Measurements from ENCODE around the gene BMP6. TPM values are rescaled to one million over a fixed set of nuclear protein-coding genes. Genes with fewer than 3 reads are reported as not detected.
"Not testable (repeated sequence)": the region's sequence is repeated elsewhere in the genome, so short reads cannot be mapped to it uniquely, and the experiment has no call there.

BMP6 gene
- total RNA-seq, 4 donors from 2014 or later = 1.4 to 16.1 (median 6.0) TPM

- peaks cover 0 to 100% of the 10 kb centered on the region in 2 donors for H3K36me3 ChIP-seq
Observed at GRCh38 chr6:7886132-7886531, 160.2 kb downstream of the BMP6 start.

GRCh38 chr6:7887278-7887991 is 161.5 kb downstream of the BMP6 start:
- 97% methylated on average over 7 to 14 of the region's 21 CpGs for WGBS, 2 donors (ENCODE audit: low coverage in 1 of 2)
- TF ChIP-seq EP300 (IDR thresholded peaks at IDR 0.05) = no peak
- no peak for TF ChIP-seq POLR2AphosphoS5 (IDR thresholded peaks at IDR 0.05)
- no peak for TF ChIP-seq POLR2A (IDR thresholded peaks at IDR 0.05)
- no peak for TF ChIP-seq CTCF (IDR thresholded peaks at IDR 0.05)
- ATAC-seq = no peak
- Histone ChIP-seq H3K27me3 (no peaks in the 10 kb centered on the region), H3K4me3 (no peak overlapping the region), H3K9me3 (no peaks in the 10 kb centered on the region), H3K36me3 (peaks cover 0 to 100% of the 10 kb centered on the region in 2 donors), H3K4me1 (peaks cover 0 to 5% (median 0%) of the 10 kb centered on the region in 3 donors), H3K27ac (no peak overlapping the region)

More at GRCh38 chr6:7886132-7886531, 160.2 kb downstream of the BMP6 start:
- Histone ChIP-seq H3K4me1 (peaks cover 0 to 4% (median 0%) of the 10 kb centered on the region in 3 donors), H3K9me3 (no peaks in the 10 kb centered on the region), H3K27me3 (no peaks in the 10 kb centered on the region), H3K27ac (no peak overlapping the region), H3K4me3 (no peak overlapping the region)
- no peak for ATAC-seq
- TF ChIP-seq POLR2AphosphoS5 (IDR thresholded peaks at IDR 0.05) (no peak), POLR2A (IDR thresholded peaks at IDR 0.05) (no peak), CTCF (IDR thresholded peaks at IDR 0.05) (no peak), EP300 (IDR thresholded peaks at IDR 0.05) (no peak)
- WGBS, 2 donors (ENCODE audit: low coverage in 1 of 2) = 89 to 90% methylated on average over 1 to 3 of the region's 3 CpGs

GRCh38 chr6:7888587-7889357 is 162.9 kb downstream of the BMP6 start:
- Histone ChIP-seq H3K27ac (no peak overlapping the region), H3K4me1 (peaks cover 0 to 5% (median 0%) of the 10 kb centered on the region in 3 donors), H3K4me3 (no peak overlapping the region), H3K9me3 (no peaks in the 10 kb centered on the region), H3K36me3 (peaks cover 0 to 100% of the 10 kb centered on the region in 2 donors), H3K27me3 (no peaks in the 10 kb centered on the region)
- TF ChIP-seq CTCF (IDR thresholded peaks at IDR 0.05) (no peak), POLR2A (IDR thresholded peaks at IDR 0.05) (no peak), POLR2AphosphoS5 (IDR thresholded peaks at IDR 0.05) (no peak), EP300 (IDR thresholded peaks at IDR 0.05) (no peak)
- ATAC-seq = no peak
- WGBS, 2 donors (ENCODE audit: low coverage in 1 of 2) = 81 to 93% methylated on average over 5 to 8 of the region's 25 CpGs

GRCh38 chr6:7891078-7891872 is 165.4 kb downstream of the BMP6 start:
- TF ChIP-seq POLR2AphosphoS5 (IDR thresholded peaks at IDR 0.05) (no peak), POLR2A (IDR thresholded peaks at IDR 0.05) (no peak), EP300 (IDR thresholded peaks at IDR 0.05) (no peak), CTCF (IDR thresholded peaks at IDR 0.05) (no peak)
- no peak overlapping the region for H3K27ac ChIP-seq
- H3K36me3 ChIP-seq = peaks cover 0 to 100% of the 10 kb centered on the region in 2 donors
- no peaks in the 10 kb centered on the region for H3K9me3 ChIP-seq
- H3K4me3 ChIP-seq = no peak overlapping the region
- no peak for ATAC-seq
- WGBS, 2 donors (ENCODE audit: low coverage in 1 of 2) = 60 to 70% methylated on average over 9 to 10 of the region's 15 CpGs
- H3K4me1 ChIP-seq = peaks cover 0 to 5% (median 0%) of the 10 kb centered on the region in 3 donors
- no peaks in the 10 kb centered on the region for H3K27me3 ChIP-seq

- not testable (repeated sequence) for H3K4me1 ChIP-seq, ATAC-seq, H3K9me3 ChIP-seq, H3K27me3 ChIP-seq, H3K27ac ChIP-seq, H3K4me3 ChIP-seq
- peaks cover 0 to 100% of the 10 kb centered on the region in 2 donors for H3K36me3 ChIP-seq
- 90 to 93% methylated on average over 4 of the region's 4 CpGs for WGBS, 2 donors (ENCODE audit: low coverage in 1 of 2)
Observed at GRCh38 chr6:7892367-7892766, 166.5 kb downstream of the BMP6 start.
